ENCODE results near the gene MARCOL.

MARCOL gene, protein sequence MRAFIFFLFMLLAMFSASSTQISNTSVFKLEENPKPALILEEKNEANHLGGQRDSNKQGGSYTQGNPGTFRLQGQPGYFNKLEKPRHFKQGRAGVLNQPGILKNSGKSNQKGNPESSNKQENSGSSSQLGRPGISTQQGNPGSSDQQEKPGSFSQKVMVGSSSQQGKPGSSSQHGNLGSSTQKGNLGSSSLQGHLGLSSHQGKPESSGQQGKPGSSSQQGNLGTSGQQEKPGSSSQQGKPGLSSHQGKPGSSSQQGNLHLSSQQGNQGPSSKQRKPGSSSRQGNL

DNA sequence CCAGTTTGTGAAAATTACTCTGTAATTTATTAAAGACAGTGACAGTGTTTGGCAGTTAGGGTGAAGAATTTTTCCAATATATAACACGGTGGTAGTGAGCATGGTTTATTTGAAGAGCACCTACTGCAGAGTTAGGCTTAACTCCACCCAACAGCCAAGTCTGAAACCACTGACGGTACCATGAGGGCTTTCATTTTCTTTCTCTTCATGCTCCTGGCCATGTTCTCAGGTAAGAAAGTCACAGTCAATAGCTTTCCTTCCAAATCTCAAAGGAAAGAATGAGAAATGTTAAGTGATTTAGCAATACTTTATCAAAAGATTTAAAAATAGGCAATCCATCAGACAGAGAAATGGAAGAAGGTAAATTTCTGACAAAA, at the start of gene MARCOL:
TSS of gene MARCOL (plus strand) at position 108 of the 377 bp plus-strand sequence. CDS start at position 181, 73 bp downstream.
- DNase-seq: no peak

DNA sequence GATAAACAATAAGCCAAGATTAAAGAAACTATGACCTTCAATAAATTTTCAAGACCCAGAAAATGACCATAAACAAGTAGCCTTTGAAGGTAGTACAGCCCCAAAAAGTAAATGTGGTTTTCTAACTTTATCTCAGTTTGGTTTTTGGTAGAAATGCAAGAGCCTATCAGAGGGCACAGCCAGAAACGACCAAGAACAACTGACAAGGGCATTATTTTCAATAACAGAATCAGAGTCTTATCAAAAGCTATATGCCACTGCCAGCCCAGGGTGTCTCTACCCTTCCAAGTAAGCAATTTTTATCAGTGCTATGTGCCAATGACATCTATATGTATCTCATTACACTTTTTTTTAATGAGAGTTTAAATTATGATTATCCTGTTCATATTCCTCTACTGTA, 47.3 kb upstream of the MARCOL start:
- no peak for DNase-seq

DNA sequence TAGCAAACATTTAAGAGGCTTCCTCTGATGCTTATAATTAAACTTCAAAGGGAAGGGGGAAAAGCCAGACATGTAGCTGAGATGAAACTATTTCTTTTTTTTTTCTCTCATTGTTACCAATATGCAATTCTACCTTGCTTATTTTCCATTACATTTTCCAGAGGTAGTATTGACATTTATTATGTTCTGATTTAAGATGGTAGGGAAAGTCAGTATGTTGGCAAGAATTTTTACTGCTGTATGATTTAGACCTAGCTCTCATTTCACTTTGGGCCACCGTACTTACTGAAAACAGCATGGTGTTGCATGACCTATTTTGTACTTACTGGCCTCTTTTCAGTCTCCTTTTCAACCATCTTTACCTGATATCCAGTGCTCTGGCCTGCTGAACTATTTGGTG, 45.1 kb upstream of the MARCOL start:
- no peak for DNase-seq

DNA sequence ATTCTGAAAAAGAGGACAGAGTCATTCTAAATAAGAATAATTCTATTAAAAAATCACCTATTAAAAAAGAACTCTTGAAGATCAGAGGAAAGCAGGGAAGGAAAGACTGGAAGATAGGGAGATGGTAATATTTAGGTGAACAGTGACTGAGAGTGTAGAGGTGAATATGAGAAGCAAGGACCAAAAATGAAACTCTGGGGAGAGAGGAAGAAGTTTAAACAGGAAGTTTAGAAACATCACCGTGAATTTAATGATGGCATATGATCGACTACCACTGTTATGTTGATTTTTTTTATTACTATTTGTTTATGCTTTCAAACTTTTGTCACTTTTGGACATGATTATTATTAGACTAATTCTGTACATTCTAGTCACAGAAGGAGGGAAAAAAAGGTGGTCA, 37.2 kb upstream of the MARCOL start:
- no peak for DNase-seq

DNA sequence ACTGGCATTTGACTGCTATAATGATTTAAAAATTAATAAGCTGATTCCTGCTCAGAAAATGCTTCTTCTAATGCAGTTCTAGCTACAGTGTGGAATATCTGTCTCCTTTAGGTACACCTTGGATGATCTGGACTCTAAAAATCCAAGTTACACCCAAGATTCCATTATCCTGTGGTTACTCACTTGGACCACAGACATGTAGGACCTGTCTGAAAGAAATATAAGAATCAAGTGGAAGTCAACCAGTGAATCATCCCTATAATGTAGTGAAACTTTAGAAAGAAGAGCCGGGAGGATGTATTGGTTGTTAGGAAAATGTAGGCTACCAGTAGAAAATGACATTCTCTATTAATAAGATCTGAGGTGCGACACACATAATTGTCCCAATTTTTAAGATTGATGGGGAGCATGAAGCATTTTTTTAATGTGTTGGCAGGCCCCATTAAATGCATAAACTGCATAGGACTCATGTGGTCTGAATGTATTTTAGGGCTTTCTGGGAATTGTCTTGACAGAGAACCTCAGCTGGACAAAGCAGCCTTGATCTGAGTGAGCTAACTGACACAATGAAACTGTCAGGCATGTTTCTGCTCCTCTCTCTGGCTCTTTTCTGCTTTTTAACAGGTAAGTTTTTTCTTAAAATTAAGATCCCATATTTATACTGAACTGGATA, 35.7 kb upstream of the MARCOL start, which contains the start of gene SPINK6:
TSS of gene SPINK6 (plus strand) at position 512 of the 673 bp plus-strand sequence. CDS start at position 567, 55 bp downstream.
- DNase-seq: no peak

DNA sequence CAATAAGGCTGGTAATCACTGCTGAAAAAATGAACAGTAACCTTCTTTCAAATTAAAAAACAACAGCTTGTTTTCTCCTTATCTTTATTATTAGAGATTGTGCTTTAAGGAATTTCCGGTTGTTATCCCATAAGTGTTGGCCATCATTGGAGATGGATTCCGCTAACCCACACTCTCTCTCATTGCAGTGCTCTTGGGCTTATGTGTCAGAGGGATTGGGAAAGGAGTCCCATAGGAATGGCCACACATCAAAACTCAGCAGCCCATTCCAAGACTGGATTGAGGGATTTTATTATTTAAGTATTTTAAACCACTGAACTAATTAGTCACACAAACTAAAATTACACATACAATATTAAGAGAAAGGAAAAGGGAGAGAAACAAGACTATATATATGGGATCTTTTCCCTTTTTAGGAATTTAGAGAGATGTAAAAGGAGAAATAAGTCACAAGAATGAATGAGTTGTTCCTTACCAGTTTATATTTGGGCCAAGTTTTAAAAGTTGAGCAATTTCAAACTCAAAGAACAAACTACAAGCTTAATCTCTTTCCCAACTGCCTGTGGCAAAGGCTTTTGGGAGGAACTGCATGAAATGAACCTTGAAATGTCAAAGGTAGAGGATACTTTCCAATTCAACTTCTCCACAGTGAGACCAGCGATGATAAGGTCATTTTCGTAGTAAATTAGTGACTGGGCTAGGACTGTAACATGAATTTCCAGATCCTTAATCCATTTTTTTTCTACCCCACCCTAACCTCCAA, 33.1 kb upstream of the MARCOL start:
- DNase-seq: no peak

DNA sequence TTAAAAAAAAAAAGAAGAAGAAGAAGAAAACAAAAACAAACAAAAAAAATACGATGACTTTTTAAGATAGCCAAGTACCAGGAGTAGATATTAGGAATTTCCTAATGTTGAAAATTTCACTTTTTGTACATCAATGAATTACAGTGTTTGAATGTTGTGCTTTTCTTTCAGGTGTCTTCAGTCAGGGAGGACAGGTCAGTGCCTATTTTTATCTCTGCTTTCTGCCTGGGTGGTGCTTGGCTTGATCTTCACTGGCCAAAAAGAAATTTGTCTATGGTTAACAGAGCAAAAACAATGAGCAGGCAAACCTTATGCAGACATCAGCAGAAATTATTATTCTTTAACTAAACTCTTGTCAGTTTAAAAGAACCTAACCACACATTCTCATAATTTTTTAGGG, 32.5 kb upstream of the MARCOL start:
- no peak for DNase-seq

DNA sequence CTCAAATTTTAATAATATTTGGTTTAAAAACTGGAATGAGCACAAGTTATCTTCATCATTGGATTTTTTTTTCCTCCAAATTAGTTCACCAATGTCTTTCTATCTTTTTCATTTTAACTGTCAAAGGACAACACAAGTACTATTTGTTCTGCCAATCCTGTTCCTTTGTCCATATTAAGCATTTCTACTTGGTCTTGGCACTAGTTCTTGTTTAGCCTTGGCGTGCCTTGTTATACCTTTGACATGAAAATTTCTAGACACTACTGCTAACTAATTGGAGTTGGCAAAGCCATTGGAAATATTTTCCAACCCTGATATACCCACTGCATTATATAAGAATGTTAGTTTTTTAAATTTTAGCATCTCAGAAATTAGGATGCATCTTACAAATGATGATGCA, 31.7 kb upstream of the MARCOL start:
- DNase-seq: no peak

DNA sequence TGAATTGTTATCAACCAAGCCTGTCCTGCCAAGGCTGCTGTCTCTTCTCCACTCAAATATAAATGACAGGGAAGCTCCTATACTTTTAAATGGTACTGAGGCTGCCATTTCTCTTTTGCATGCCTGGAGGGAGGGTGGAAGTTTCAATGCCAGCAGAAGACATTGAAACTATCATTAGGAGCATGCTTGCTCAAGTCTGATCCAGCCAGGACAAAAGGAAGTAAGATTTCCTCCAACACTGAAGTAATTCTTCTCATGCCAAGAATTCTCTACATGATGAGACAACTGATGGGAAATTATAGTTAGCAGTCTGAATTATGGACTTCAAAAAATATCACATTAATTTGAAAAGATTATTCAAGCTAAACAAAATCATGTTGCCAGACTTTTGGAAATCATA, 30.1 kb upstream of the MARCOL start:
- DNase-seq: no peak

DNA sequence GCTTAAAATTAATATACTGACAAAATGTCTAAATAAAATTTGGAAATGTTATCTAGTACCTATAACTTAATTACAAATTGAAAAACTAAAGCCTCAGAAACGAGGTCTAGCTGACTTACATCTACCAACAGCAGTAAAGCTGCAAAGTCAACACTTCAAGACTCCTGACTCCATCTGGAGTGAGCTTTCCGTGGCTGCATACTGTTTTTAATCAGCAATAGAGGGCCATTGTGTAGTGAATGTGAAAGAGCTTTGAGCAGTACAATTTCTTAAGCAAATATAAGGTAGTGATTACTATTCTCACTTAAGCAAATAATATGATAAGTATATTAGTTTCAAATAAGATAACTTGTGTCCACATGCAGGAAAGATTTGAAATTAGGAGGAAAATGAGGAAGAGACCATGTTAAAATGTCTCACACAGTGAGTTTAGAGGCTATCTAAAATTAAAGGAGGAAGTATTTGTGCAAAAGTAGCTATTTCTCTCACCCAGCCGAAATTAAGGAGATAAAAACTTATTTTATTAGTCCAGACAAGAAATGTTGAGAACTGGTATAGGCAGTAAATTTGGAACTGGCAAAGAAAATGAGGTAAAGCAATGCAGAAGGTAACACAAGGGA, 29.1 kb upstream of the MARCOL start:
- DNase-seq: no peak

DNA sequence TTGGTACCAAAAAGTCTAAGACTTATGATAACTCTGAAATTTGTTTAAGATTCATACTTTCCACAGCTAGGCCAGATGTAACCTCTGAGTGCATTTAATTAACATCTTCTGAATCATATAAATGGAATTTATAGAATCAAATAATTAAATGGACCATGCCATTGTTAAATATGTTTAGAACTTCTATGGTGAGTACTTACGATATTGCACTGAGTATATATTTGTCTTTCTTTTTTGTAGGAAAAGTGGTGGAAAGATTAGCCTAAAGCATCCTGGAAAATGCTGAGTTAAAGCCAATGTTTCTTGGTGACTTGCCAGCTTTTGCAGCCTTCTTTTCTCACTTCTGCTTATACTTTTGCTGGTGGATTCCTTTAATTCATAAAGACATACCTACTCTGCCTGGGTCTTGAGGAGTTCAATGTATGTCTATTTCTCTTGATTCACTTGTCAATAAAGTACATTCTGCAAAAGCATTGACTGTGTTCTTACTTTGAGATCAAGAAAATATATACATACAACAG, 23.6 kb upstream of the MARCOL start:
- no peak for DNase-seq

DNA sequence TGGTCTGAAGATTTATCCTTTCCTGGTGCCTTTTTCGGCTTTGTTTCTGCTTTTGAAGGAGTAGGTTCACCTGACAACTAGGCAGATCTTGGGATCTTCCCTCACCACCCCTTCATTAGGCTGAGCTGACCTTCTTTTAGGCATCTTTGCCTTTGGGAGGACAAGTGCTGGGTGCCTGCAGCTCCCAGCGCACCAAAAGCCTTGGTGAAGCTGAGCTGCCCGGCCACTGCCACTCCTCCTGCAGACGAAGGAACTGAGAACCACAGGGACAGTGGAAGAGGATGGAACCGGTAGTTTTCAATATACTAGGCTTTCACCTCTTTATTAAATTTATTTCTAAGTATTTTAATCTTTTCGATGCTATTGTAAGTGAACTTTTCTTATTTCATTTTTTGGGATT, 16.8 kb upstream of the MARCOL start:
- DNase-seq: no peak

DNA sequence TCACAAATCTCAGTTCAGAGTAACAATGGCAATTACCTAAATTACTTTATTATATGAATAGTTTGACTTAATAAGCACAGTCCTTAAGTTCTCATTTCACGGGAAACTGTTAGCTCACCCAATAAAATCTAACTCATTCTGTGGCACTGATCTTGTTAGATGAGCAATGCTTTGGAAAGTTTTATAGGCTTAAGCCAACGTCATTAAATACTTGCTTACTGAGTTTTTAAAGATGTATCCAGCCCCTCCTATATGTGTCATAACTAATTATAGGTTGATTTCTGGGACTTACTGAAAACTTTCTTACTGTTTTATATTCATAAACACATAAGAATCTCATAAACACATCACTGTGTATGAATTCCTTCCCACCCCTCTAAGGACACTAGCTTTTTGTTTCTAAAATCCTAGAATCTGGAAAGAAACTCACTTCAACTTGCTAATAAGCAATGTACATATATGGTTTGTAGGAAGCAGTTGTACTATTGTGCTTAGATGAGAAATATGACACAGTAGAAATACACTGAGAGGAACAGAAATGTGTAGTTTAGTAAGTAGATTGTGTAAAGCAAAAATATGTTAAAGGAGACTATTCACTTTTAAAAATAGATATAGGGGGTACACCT, 14.1 kb upstream of the MARCOL start:
- no peak for DNase-seq

DNA sequence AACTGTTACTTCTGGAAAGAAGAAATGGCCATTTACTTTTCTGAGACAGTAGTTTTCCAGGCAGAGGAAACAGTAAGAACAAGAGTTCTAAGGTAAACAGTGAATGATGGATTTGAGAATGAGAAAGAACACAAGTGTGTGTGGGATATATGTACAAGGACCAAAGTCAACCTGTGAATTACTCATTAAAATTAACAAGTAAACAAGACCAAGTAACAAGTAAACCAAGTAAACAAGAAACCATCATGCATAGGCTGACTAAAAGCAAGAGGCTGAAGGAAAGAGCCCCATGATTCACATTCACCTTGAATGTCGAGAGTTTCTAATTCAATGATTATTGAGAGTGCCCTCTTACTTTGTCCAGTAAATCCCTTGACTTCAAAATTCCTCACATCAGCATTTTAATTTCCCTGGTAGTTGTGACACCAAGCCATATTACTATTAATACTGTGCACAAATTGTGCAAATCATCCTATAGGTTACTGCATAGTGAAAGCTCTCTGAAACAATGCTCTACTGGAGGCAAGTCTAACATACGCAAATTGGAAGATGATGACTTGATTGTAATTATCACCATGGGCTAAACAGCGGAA, 9.8 kb upstream of the MARCOL start:
- no peak for DNase-seq

DNA sequence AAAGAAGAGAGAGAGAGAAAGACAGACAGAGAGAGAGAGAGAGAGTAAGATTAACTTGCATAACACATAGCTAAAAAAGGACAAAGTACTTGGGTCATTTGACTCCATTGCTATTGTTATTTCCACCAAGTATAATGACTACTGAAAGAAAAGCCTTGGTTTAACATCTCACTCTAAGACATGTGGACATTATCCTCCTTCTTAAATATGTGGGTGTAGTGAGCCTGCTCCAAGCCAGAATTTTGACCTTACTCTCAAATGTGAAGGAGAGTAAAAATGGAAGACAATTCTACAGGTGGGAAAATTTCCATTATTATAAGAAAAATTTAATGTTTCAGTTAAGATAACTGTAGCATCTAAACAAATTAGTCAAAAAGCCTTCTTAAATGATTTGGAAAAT, 8.5 kb upstream of the MARCOL start:
- no peak for DNase-seq

DNA sequence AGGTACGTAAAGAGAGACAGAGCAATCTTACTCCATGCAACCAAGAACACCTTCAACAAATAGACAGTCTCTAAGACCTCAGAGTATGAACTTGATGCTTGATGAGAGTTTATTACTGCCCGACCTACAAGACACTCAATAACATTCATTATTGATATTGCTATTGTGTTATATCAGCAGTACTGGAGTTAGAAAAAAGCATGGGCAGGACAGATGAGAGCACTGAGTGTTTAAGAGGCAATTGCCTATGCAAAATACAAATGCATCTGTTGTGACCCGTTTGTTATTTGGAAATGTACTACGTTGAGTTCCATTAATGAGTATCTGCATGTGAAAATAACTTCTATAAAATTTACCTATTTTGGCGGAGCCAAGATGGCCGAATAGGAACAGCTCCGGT, 8.1 kb upstream of the MARCOL start:
- no peak for DNase-seq

DNA sequence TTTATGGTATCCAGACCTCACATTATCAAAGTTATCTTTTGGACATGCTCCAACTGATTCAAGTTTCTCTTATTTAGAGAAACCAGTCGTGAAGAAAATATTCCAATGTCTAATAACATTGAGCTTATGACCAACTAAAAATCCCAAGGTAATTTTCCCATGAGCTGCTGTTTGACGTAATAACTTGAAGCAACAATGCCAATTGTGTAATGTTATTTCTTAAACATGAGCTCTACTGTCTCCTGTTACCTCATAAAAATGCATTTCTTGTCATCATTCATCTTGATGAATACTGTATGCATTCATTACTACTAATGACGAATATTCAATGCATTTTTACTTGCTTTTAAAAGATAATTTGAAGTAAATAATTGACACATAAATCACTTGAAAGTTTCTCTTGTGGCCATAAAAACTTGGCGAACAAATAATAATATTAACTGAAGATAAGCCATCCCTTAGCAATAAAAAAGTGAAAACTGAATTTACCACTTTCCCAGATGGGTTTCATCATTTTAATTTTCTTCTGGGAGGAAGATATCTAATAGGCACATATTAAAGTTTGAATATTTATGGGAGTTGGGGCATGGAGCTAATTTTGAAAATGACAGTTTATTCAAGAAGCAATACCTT, 424 bp upstream of the MARCOL start:
- no peak for DNase-seq

DNA sequence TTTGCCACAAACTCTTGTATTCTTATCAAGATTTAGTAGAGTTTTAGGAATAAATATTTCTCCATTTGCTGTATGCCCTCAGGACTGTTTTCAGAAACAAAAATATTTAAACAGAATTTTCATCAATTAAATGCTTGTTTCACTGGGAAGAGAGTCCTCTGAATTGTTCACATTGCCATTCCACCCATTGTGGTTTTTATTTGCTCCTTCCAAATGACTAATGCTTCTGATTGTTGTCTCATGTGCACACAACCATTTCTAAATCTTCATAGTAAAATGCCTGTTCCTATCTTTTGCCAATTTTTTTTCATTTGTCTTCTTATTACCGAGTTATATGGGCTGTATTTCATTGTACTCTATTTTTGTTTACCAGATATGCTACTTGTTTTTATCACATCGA, 10.6 kb downstream of the MARCOL start:
- no peak for DNase-seq

DNA sequence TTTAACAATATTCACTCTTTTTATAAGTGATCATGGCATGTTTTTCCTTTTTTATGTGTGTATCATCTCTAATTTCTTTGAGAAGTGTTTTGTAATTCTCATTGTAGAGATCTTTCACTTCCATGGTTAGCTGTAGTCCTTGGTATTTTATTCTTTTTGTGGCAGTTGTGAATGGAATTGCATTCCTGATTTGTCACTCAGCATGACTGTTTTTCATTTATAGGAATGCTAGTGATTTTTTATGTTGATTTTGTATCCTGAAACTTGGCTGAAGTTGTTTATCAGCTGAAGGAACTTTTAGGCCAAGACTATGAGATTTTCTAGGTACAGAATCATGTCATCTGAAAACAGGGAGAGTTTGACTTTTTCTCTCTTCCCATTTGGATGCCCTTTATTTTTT, 17.1 kb downstream of the MARCOL start:
- no peak for DNase-seq

DNA sequence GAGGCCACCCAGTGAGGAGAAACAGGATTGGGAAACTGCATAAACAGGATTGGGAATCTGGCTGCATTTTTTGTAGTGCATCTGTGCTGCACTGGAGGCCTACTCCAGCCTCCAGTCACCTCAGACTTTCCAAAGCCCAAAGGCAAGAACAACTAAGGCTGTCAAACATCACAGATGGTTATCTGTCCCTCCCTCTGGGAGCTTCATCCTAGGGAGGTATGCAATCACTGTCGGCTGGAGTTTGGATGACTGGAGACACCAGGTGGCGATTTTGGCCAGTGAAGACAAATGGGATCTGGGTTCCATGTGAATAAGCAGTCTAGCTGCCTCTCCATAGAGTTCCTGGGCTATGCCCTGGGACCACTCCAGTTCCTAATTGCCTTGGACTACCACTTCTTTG, 21.0 kb downstream of the MARCOL start:
- no peak for DNase-seq

DNA sequence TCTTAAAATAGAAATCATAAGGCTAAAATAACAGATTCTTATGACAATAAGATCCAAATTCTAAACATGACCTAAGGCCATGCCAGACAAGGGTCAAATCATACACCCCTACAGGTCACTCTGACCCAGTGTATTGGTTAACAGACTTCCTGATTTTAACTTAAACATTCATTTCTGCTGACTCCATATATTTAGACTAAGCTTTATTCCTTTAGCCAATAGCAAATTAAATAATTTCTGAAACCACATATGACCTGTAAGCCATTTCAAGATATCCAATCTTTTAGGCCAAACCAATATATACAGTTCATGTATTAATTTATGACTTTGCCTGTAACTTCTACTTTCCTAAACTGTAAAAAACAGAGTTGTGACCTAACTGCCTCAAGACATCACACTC, 22.9 kb downstream of the MARCOL start:
- DNase-seq: no peak

DNA sequence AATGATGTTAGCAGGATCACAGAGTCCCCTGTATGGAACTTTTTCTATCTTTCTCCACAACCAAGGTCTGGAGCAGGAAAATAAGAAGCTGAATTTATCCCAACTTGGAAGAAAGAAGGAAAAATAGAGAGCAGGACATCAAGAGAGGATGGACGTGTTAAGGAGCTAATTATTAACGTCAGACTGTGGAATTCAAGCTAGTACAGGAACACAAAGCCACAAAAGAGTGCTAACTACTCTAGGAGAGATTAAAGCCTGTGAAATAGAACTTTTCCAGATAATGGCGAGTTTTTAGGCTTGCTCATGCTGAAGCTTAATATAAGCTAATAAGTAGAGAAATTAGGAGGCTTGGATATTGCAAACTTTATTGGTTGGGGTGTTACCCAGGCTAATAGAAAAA, 29.6 kb downstream of the MARCOL start:
- DNase-seq: no peak

Measured in stimulated activated CD4-positive, alpha-beta T cell treated with anti-CD3 and anti-CD28 coated beads, Interleukin-2, amount 100 ng/mL, for 24 hours (primary cell).